GM19324 (cell line): Measurements from ENCODE around the gene THBS2.

ENCODE experiments used
- ATAC-seq: cut with Tn5 transposase; IDR thresholded peaks from one replicate; pipeline ENCODE4 v1.9.1; 2021; ENCODE audit warnings: mild to moderate bottlenecking, moderate library complexity; ENCODE audit not compliant: unreplicated experiment, low FRiP score

The THBS2 gene

DNA sequence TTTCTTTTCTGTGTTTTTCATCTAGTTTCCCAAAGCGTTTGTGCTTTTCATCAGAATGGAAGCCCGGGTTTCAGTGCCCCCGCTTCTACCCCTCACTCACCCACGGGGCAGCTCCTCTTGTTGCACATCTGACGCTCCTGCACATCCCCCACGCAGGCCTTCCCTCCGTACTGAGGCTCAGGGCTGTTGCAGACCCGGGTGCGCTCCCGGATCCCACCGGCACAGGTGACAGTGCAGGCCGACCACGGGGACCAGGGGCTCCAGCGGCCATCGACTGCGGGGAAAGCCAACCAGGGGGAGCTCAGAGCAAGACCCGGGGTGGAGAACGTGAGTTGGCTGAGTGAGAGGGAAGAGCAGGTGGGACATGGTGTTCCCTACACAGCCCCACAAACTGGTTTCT is 19.0 kb downstream of the THBS2 start:
- no peak for ATAC-seq

DNA sequence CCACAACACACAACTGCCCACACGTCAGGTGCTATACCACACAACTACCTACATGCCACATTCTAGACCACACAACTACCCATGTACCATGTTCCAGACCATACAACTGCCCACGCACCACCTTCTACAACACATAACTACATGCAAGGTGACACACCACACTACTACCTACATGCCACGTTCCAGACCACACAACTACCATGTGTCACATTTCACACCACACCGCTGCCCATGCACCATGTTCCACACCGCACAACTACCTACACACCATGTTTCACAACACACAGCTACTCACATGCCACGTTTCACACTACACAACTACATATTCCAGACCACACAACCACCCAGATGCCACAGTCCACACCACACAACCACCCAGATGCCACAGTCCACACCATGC is 19.8 kb downstream of the THBS2 start:
- no peak for ATAC-seq

DNA sequence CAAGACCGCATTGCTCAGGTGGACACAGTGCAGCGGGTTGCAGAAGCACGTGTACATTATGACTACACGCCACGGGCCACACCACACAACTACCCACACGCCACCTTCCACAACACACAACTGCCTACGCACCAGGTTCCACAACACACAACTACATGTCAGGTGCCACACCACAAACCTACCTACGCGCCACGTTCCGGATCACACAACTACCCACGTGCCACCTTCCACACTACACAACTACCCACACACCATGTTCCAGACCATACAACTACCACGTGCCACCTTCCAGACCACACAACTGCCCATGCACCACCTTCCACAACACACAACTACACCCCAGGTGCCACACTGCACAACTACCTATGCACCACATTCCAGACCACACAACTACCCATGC is 20.5 kb downstream of the THBS2 start:
- ATAC-seq, result no peak

DNA sequence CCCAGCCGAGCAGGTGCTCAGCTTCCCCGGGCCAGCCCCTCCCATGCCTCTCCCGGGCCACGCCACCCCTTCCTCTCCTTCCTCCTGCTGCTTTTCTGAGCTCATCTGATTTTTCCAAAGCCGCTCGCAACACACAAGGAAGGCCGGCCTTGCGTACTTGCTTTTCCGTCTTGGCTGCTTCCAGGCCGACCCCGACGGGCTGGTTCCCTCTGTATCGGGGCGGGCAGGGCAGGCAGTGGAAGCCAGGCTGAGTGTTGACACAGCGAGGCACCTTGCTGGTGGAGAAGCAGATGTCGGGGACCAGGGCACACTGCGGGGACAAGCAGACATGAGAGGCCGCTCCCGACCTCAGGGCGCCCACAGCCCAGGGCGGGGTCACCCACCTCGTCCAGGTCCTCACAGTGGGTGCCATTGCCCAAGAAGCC is 21.1 kb downstream of the THBS2 start:
- ATAC-seq, result no peak

DNA sequence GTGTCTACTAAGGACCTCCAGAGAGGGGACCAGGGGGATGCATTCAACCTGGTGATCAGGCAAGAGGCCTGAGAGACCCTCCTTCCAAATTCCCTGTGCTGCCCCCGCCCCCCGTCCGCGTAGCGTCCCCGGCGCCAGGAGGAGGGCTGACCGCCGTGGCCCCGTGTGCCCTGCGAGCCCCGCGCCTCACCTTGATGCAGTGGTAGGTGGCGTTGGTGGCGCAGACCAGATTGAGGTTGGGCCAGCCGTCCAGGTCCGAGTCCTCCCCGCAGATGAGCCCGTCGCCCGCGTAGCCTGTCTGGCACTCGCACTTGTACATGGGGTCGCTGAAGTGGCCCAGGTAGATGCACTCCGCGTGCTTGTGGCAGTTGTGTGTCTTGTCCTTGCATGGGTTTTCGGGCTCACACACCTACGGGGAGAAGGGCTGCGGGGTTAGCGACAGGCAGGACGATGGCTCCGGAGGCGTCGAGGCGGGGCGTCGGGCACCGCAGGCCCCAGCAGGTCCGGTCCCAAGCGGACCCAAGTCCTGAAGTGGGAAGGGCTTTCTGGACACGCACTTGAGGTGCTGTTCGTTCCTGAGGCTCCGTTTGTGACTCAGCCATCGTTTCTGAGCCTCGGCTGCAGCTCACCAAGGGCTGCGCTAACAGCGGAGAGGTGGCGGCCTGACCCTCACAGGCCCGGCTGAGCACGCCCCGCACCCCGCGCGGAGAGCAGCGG is 21.7 kb downstream of the THBS2 start:
- no peak for ATAC-seq

DNA sequence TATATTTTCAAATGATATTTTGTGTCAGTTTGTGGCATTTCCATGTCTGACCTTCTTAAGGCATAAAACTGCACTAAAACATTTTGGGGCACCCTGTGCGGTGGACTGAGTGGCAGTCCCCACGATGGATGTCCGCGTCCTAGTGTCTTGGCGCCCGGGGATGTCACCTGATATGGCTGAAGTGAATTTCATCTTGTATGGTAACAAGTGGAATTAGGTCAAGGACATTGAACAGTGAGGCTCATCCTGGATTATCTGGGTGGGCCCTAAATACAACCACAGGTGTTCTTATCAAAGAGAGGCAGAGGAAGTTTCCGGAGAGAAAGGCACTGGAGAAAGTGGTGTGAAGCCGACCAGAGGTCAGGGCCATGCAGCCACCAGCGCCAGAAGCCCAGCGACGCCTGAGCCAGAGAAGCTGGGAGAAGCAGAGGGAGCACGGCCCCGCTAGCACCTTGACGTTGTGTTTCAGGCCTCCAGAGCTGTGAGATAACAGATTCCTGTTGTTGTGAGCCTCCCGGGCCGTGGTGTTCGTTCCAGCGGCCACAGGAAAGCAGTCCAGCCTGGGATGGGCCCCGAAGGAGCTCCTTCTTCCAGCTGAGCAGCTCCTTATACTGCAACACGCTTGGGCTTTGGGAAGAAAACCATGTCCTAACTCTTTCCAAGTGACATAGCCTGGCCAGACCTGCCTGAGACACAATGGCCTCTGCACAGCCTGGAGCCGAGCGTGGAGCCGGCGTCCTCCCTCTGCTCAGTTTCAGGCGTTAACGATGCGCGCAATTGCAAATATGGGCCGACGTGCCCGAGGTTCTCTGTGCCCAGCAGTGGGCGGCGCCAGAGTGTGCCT is 22.5 kb downstream of the THBS2 start:
- no peak for ATAC-seq

DNA sequence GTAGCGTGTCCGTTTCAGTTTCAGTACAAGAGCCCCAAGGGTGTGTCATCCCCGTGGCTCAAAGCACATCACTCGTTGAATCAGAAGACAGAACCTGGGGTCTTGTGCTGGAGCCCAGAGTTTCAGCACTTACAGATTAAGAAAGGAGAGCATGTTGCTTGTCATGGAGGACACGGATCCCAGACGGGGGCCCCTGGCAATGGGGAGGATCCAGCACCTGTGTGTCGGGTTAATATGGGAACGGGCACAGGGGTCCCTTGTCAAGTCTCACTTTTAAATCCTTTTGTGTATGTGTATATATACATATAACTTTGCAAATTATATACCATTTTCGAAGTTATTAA is 23.4 kb downstream of the THBS2 start:
- ATAC-seq, result no peak

DNA sequence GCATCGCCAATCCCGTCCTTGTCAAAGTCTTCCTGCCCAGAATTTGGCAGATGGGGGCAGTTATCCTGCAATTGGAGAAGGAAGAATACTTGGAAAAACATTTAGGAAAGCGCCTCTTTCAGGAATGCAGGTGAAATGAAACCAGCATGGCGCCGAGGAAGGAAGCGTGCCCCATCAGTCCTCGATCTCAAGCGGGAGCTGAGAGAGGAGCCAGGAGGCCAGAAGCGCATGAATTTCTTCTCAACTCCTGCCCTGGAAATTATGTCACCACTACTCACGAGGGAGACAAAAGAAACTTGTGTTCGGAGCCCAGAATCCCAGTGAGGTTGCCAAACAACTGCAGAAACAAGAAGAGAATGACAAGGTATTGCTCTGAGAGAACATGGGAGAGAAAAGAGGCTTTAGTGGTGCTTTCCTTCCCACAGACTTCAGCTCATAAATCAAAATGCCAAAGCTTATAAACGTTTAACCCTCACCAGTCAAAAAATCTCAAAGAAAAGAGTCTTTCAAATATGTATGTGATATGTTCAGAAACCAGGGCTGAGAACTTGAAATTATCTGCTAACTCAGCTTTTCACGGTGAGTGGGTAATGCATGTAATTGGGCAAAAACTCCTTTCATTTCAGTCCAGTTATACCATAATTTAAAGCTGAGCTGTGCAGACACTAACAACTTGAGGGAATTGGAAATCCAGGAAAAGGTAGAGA is 23.9 kb downstream of the THBS2 start:
- ATAC-seq, result no peak

DNA sequence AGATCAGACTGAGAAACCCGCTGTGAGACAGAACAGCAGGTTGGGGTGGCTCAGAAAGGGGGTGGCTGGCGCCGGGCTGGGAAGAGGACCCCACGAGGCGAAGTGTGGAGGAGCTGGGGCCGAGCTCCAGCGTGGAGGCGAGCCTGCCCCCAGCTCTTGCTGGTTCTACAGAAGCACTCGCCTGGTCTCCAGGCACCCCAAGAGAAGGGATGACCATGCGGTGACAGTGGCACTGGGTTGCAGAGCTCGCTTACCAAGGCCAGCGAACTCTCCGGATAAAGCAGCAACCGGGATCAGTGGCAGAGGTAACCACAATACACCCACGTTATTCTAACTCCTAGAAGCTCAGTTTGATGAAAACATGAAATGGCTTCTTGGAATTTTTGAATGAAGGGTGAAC is 26.5 kb downstream of the THBS2 start:
- no peak for ATAC-seq

DNA sequence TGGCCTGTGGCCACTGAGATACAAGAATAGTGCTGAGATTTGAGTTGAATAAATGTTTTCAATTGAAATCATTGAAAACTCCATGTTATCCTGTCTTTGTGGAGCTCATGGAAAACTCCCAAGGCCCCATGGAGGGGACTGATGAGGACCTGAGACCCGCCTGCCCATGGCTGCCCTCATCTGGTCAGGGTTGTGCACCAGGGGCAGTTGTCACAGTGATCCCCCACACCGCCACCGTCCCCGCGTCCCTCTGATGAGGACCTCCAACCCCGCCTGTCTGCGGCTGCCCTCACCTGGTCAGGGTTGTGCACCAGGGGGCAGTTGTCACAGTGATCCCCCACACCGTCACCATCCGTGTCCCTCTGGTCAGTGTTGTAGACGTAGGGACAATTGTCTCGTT is 27.8 kb downstream of the THBS2 start:
- no peak for ATAC-seq

DNA sequence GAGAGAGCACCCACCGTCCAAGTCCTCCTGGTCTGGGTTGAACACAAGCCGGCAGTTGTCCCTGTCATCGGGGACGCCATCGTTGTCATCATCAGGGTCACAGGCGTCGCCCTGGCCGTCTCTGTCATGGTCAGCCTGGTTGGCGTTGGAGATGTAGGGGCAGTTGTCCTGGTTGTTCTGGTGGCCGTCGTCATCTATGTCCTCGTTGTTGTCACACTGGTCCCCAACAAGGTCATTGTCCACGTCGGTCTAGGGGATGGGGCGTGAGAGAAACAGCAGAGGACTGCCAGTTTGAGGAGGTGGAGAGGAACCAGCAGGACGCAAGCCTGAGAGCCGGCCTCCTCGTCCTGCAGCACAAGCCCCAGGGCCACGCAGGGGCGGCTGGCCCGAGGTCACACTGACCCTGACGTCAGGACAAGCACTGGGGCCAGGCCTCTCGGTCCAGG is 28.5 kb downstream of the THBS2 start:
- no peak for ATAC-seq

DNA sequence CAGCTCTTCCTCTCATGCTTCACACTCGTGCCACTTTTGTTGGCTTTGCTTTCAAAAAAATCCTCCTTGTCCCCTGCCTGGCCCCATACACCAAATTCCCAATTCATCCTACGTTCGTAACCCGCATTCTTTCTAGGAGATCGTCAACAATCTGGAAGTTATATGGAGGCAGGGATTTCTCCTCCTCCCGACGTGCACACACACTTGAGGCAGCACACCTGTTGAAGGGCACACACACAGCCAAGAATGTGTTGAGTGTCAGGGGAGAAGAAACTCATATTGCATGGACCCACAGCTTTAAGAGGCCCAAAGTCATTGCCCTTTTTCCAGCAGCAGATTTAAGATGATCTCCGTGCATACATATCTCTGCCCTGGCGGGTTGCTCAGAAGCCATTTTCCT is 28.9 kb downstream of the THBS2 start:
- ATAC-seq, result no peak

DNA sequence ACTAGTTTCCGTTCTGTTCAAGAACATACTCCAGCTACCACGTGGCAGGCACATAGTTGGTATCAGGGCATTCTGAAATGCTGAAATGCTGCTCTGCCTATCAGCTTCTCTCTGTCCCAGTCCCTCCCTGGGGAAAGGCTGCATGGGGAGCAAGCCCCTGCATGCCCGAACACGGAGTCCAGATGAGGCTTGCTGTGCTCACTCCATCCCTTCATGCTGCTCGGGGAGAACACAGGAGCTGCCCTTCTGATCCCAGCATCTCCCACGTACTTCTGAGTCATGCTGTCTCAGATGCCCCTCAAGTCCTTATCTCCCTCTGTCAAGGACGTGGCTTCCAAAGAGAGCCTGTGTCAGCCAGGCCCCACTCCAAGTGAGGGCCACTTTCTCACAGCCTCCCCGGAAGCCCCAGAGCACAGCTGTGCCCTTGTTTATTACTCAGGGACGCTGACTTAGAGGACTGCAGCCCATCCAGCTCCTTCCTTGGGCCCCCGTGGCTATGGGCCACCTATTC is 29.4 kb downstream of the THBS2 start:
- ATAC-seq, result no peak

DNA sequence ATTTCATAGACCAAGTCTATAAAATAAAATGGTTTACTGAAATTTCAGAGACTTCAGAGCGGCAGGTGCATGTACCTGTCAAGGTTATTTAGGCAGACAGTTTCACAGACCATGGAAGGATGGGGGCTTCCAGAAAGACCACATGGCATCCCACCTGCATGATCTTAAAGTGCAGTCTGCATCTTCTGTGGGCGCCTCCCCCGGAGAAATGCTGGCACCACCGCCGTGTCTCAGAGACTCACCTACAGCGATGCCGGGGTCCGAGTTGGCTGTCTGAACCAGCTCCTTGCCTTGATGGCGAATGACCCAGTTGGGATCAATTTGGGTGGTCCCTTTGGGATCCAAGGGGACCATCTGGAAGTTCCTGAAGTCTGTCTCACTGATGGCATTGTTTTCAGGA is 30.6 kb downstream of the THBS2 start:
- ATAC-seq, result no peak

DNA sequence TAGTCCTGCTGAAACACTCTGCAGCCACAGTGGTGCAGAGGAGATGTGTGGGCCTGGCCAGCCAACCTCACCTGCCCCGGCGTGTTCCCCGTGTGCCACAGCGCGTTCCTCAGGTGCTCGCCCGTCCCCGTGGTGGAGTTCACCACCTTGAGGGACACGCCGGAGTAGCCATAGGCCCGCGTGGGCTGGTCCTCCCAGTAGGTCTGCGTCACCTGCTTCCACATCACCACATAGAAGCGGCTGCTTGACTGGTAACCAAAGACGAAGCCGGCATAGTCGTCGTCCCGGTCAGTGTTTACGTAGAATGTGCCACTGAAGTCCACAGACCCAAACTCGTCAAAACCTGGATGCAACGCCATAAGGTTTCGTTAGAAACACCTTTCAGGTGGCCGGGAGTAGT is 31.5 kb downstream of the THBS2 start:
- ATAC-seq, result no peak

DNA sequence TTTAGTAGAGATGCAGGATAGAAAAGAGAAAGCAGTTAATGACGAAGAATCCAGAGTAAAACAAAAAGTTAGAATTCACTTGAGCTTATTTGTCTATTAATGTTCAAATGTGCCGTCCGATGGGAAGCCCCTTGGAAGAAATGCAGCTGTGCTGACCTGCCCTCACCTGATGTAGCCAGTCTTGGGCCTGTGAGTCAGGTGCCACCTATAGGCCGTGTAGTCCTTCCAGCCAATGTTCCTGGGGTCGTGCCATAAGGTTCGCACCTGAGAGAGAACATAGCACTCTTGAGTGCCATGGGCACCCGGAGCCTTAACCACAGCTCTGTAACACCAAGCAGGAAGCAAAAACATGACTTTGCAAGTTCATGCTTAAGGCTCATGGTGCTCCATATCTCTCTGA is 32.4 kb downstream of the THBS2 start:
- no peak for ATAC-seq

DNA sequence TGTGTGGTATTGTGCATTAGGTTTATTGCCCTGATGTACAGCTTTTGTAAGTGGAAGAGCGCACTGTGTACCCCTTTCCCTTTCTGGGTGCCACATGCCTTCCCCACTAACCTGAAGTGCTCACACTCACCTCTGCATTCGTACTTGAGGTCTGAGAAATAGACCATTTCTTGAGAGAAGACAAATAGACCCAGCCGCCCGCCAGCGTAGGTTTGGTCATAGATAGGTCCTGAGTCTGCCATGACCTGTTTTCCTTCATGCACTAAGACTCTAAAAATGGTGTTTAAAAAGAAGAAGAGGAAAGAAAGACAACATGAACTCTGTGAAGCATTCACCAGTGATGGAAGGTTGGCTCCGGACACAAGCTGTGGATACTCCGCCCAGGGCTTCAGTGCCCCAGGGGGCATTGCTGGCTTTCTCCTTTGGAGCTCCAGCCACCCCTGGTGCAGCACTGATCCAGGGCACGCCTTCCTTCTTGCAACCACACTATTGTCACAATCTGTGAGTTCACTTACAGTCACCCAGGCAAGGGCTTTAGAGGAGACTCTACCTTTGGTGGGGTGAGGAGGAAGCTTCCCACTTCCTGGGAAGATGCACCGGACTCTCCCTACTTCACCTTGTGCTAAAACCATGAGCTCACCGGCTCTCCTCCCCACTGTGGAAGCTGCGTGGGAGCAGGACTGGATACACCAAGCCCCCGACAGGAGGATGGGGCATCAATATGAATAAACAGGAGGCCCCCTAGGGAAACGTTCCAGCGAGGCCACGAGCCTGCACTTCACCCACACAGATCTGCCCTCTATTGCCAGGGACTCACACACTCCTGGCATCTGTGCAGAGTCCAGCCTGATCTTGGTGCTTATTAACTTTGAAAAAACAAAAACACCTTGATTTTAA is 33.3 kb downstream of the THBS2 start:
- no peak for ATAC-seq

DNA sequence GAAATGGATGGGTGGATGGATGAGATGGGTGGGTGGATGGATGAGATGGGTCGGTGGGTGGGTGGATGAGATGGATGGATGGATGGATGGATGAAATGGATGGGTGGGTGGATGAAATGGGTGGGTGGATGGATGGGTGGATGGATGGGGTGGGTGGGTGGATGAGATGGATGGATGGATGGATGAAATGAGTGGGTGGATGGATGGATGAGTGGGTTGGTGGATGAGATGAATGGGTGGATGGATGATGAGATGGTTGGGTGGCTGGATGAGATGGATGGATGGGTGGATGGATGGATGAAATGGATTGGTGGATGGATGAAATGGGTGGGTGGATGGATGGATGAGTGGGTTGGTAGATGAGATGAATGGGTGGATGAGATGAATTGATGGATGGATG is 35.7 kb downstream of the THBS2 start:
- ATAC-seq, result no peak

DNA sequence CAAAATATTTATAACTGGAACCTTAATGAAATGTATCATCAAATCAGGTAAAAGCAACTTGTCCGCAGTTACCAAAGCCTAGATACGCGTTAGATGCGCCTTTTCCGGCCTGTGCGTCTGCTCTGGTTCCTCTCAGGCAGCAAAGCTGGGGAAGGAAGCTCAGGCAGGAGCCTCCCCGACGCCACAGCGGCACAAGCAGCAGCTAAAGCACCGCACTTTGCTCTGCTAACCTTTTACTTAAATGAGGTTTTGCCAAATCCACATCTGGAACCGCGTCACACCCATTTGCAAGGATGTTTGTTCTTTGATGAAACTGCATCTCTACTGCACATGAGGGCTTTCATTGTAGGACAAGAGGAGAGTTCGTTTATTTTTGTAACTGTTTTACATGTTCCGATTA is 36.8 kb downstream of the THBS2 start:
- ATAC-seq, result no peak

DNA sequence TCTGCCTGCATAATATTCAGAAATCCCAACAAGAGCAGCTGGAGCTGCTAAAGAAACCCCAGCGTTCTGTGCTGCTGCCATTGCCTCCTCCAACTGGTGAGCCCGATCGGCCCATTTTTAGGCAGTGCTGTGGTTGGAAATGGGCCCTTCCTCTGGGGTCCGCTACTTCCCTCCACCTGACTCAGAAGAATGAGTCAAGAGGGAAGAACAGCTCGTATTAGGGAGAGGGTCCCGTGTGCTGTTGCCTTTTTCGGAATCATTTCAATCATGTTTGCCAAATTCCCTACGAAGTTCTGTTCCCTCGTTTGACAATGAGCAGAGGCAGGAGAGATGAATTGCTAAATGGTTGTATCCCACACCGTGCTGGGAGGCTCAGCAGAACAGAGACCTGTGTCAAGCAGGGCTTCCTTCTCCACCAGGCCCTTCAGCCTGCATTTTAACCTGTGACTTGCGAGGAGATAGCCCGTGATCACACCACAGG is 38.4 kb downstream of the THBS2 start:
- no peak for ATAC-seq
